Measurements from ENCODE around the gene STEAP1B.
"Not testable (repeated sequence)": the region's sequence is repeated elsewhere in the genome, so short reads cannot be mapped to it uniquely, and the experiment has no call there.

STEAP1B gene

GRCh38 chr7:22454446-22454845 lies 45.5 kb downstream of the STEAP1B start:
- DNase-seq (ENCODE audit: low read depth in 2 of 2) = no peak

GRCh38 chr7:22452960-22453558 lies 46.9 kb downstream of the STEAP1B start:
- DNase-seq (ENCODE audit: low read depth in 2 of 2) = no peak

- no peak for DNase-seq (ENCODE audit: low read depth in 2 of 2)
Measured at GRCh38 chr7:22452142-22452959, 47.6 kb downstream of the STEAP1B start.

- DNase-seq (ENCODE audit: low read depth in 2 of 2) = not testable (repeated sequence)
Measured at GRCh38 chr7:22450013-22450412, 50.0 kb downstream of the STEAP1B start.

GRCh38 chr7:22447762-22448161 lies 52.2 kb downstream of the STEAP1B start:
- DNase-seq (ENCODE audit: low read depth in 2 of 2) = no peak

- DNase-seq (ENCODE audit: low read depth in 2 of 2) = no peak
Measured at GRCh38 chr7:22447008-22447407, 53.0 kb downstream of the STEAP1B start.

- no peak for DNase-seq (ENCODE audit: low read depth in 2 of 2)
Measured at GRCh38 chr7:22445853-22446252, 54.1 kb downstream of the STEAP1B start.

- DNase-seq (ENCODE audit: low read depth in 2 of 2) = no peak
Measured at GRCh38 chr7:22445140-22445743, 54.7 kb downstream of the STEAP1B start.

GRCh38 chr7:22444181-22444971 lies 55.6 kb downstream of the STEAP1B start:
- no peak for DNase-seq (ENCODE audit: low read depth in 2 of 2)

GRCh38 chr7:22443370-22444180 lies 56.4 kb downstream of the STEAP1B start:
- DNase-seq (ENCODE audit: low read depth in 2 of 2) = no peak

- DNase-seq (ENCODE audit: low read depth in 2 of 2) = no peak
Measured at GRCh38 chr7:22442882-22443369, 57.1 kb downstream of the STEAP1B start.

GRCh38 chr7:22442187-22442881 lies 57.7 kb downstream of the STEAP1B start:
- DNase-seq (ENCODE audit: low read depth in 2 of 2) = no peak

- DNase-seq (ENCODE audit: low read depth in 2 of 2) = no peak
Measured at GRCh38 chr7:22441157-22441556, 58.8 kb downstream of the STEAP1B start.

GRCh38 chr7:22438994-22439393 lies 61.0 kb downstream of the STEAP1B start:
- no peak for DNase-seq (ENCODE audit: low read depth in 2 of 2)

GRCh38 chr7:22436552-22436951 lies 63.4 kb downstream of the STEAP1B start:
- DNase-seq (ENCODE audit: low read depth in 2 of 2) = not testable (repeated sequence)

- no peak for DNase-seq (ENCODE audit: low read depth in 2 of 2)
Measured at GRCh38 chr7:22435720-22436119, 64.3 kb downstream of the STEAP1B start.

- DNase-seq (ENCODE audit: low read depth in 2 of 2) = no peak
Measured at GRCh38 chr7:22435105-22435504, 64.9 kb downstream of the STEAP1B start.

- no peak for DNase-seq (ENCODE audit: low read depth in 2 of 2)
Measured at GRCh38 chr7:22433710-22434460, 66.1 kb downstream of the STEAP1B start.

- DNase-seq (ENCODE audit: low read depth in 2 of 2) = not testable (repeated sequence)
Measured at GRCh38 chr7:22433165-22433700, 66.8 kb downstream of the STEAP1B start.

Data from stimulated activated CD4-positive, alpha-beta T cell treated with anti-CD3 and anti-CD28 coated beads, Interleukin-1b, Interleukin-23, amount 100 ng/mL, for 1 hour (primary cell).